ENCODE measurements around the gene FBXL2. TPM values are rescaled to one million over a fixed set of nuclear protein-coding genes. Genes with fewer than 3 reads are reported as not detected.

Gene FBXL2
- total and polyA plus RNA-seq, 7 donors: 0.19 to 1.3 (median 0.43) TPM

- no peaks in the 10 kb centered on the region for H3K36me3 ChIP-seq (ENCODE audit: insufficient read depth in 1 of 2, low read depth in 1 of 2)
- no peak for TF ChIP-seq CTCF (IDR thresholded peaks at IDR 0.05)
- no peak overlapping the region for H3K27ac ChIP-seq
- peaks cover 0 to 4% (median 0%) of the 10 kb centered on the region in 3 donors for H3K27me3 ChIP-seq (ENCODE audit: insufficient read depth in 3 of 3, low read length in 2 of 3)
- H3K9me3 ChIP-seq: no peaks in the 10 kb centered on the region
- no peaks in the 10 kb centered on the region for H3K4me1 ChIP-seq
- H3K4me3 ChIP-seq: no peak overlapping the region
- intact Hi-C loops (cut with DNase I): no loop called here
- DNase-seq (no peak), ATAC-seq (no peak)
These were observed 30.5 kb upstream of the FBXL2 start for GRCh38 chr3:33246786-33247185.

- Histone ChIP-seq H3K36me3 (ENCODE audit: insufficient read depth in 1 of 2, low read depth in 1 of 2) (no peaks in the 10 kb centered on the region), H3K27me3 (ENCODE audit: insufficient read depth in 3 of 3, low read length in 2 of 3) (peaks cover 0 to under 1% (median 0%) of the 10 kb centered on the region in 3 donors), H3K27ac (no peak overlapping the region), H3K4me3 (no peak overlapping the region), H3K4me1 (no peaks in the 10 kb centered on the region), H3K9me3 (no peaks in the 10 kb centered on the region)
- DNase-seq (no peak), ATAC-seq (no peak)
- 25 to 32% (median 30%) methylated on average over 1 of the region's 1 CpG for WGBS, 3 donors
- intact Hi-C loops (cut with DNase I): no loop called here
- TF ChIP-seq CTCF (IDR thresholded peaks at IDR 0.05): no peak
These were observed 26.5 kb upstream of the FBXL2 start for GRCh38 chr3:33250712-33251111.

- 58 to 69% (median 64%) methylated on average over 2 of the region's 2 CpGs for WGBS, 3 donors
- Histone ChIP-seq H3K36me3 (ENCODE audit: insufficient read depth in 1 of 2, low read depth in 1 of 2) (no peaks in the 10 kb centered on the region), H3K4me1 (no peaks in the 10 kb centered on the region), H3K9me3 (no peaks in the 10 kb centered on the region), H3K4me3 (no peak overlapping the region), H3K27ac (no peak overlapping the region), H3K27me3 (ENCODE audit: insufficient read depth in 3 of 3, low read length in 2 of 3) (no peaks in the 10 kb centered on the region)
- ATAC-seq (no peak), DNase-seq (no peak)
- no peak for TF ChIP-seq CTCF (IDR thresholded peaks at IDR 0.05)
- intact Hi-C loops (cut with DNase I): no loop called here
These were observed 21.0 kb upstream of the FBXL2 start for GRCh38 chr3:33256249-33256648.

- no peaks in the 10 kb centered on the region for H3K36me3 ChIP-seq (ENCODE audit: insufficient read depth in 1 of 2, low read depth in 1 of 2)
- 88 to 94% (median 91%) methylated on average over 5 of the region's 5 CpGs for WGBS, 3 donors
- ATAC-seq (no peak), DNase-seq (no peak)
- H3K27ac ChIP-seq: no peak overlapping the region
- TF ChIP-seq CTCF (IDR thresholded peaks at IDR 0.05): no peak
- no peak overlapping the region for H3K4me3 ChIP-seq
- no peaks in the 10 kb centered on the region for H3K27me3 ChIP-seq (ENCODE audit: insufficient read depth in 3 of 3, low read length in 2 of 3)
- H3K4me1 ChIP-seq: no peaks in the 10 kb centered on the region
- intact Hi-C loops (cut with DNase I): no loop called here
- no peaks in the 10 kb centered on the region for H3K9me3 ChIP-seq
These were observed 17.1 kb upstream of the FBXL2 start for GRCh38 chr3:33260104-33260503.

GRCh38 chr3:33269385-33269784 lies 7.9 kb upstream of the FBXL2 start:
- DNase-seq: no peak
- no peak for TF ChIP-seq CTCF (IDR thresholded peaks at IDR 0.05)
- H3K9me3 ChIP-seq: no peaks in the 10 kb centered on the region
- no peak for ATAC-seq
- H3K27me3 ChIP-seq (ENCODE audit: insufficient read depth in 3 of 3, low read length in 2 of 3): no peaks in the 10 kb centered on the region
- no peaks in the 10 kb centered on the region for H3K4me1 ChIP-seq
- intact Hi-C loops (cut with DNase I): no loop called here
- 54 to 82% (median 75%) methylated on average over 3 of the region's 3 CpGs for WGBS, 3 donors
- no peaks in the 10 kb centered on the region for H3K36me3 ChIP-seq (ENCODE audit: insufficient read depth in 1 of 2, low read depth in 1 of 2)
- no peak overlapping the region for H3K27ac ChIP-seq
- no peak overlapping the region for H3K4me3 ChIP-seq
